Dedifferentiated amniotic fluid mesenchymal stem cell (primary cell): ENCODE measurements around the gene TATDN2.

Source experiments
- DNase-seq: peaks from one replicate; pipeline ENCODE4 v3.0.0-alpha.2; 2016; ENCODE audit errors: extremely low spot score

Gene TATDN2, protein sequence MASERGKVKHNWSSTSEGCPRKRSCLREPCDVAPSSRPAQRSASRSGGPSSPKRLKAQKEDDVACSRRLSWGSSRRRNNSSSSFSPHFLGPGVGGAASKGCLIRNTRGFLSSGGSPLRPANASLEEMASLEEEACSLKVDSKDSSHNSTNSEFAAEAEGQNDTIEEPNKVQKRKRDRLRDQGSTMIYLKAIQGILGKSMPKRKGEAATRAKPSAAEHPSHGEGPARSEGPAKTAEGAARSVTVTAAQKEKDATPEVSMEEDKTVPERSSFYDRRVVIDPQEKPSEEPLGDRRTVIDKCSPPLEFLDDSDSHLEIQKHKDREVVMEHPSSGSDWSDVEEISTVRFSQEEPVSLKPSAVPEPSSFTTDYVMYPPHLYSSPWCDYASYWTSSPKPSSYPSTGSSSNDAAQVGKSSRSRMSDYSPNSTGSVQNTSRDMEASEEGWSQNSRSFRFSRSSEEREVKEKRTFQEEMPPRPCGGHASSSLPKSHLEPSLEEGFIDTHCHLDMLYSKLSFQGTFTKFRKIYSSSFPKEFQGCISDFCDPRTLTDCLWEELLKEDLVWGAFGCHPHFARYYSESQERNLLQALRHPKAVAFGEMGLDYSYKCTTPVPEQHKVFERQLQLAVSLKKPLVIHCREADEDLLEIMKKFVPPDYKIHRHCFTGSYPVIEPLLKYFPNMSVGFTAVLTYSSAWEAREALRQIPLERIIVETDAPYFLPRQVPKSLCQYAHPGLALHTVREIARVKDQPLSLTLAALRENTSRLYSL

GRCh38 chr3:10248184-10248983, at the start of gene TATDN2:
Gene TATDN2, plus strand, starts transcription at chr3:10248459. Its CDS starts 742 bp downstream, at chr3:10249201.
- peak; percentile 95 for DNase-seq

DNA sequence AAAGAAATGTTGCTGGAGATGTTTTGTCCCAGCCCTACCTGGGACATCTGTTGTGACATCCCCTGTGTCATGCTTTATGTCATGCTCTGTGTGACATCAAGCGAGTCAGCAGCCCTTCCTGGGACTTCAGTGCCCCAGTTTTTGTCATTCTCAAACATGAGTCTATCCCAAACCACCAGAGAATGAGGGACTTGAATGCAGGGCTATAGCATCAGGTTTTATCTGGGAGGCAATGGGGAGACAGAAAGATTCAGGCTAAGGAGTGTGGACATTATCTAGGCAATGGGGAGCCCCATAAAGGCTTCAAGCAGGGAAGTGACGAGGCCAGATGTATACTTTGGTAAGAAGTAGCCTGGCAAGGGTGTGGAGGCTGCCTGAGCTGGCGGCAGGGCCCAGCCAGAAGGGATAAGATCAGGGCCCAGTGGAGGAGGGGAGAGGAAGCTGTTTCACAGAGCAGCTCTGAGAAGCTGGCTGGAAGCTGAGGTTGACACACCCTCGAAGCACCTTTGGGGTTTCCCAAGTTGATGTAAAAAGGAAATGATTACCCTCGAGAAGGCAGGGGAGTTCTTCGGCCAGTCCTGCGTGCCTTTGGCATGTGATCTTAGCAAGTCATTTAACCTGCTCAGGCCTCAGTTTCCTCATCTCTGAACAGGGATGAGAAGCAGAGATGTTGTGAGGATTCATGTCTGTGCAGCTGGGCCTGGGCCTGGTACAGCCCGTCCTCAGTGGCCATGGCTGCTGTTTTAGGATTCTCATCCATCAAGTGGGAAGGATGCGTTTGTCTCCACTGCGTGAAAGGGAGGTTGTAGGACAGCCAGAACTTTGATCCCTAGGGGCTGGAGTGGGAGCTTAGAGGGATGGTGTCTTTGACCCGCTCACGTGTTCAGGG, 49.3 kb upstream of the TATDN2 start:
- DNase-seq: no peak

DNA sequence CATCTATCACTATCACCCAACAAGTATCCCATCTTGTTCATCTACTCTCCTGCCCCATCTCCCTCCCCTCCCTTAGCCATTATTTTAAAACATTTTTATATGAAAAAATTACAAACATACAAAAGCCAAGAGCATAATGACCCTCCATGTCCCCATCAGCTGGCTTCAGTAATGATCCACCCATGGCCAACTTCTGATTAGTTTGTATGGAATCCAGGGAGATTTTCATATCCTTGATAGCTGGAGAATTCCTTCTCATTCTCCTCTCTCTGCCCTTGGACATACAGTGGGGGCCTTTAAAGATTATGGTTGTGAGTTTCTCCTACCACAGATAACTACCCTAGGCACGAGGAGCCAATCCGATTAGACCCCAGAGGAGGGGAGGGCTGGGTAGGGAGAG, 43.3 kb upstream of the TATDN2 start:
- DNase-seq: no peak

DNA sequence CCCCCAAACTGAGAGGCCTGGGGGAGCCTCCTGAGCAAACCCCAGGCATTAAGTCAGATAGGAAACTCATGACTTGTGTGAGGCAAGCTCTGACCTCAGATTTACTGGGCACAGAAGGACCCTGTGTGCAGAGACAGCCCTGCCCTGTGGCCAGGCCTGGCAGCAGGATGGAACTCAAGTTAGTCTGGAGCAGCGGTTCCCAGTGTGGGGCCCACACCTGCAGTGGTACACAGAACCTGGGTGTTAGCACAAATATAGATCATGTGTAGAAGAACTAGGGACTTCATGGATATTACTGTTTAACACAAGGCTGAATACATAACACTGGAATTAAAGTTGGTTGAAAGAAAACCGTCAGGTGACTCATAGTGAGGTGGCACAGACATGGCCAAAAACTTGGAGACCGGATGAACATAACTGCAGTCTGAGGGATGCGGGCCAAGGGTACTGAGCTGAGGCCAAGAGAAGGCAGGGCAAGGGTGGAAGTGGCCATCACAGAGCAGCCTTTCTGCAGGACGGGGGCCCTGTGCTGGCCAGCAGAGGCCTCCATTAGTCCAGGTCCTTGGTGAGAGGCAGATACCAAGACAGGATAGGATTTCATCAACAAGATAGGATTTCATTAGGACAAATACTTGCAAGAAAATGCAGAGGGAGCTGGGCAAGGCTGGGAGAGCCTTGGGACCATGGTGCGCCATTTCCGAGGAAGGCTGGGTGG, 42.7 kb upstream of the TATDN2 start:
- peak; percentile 64 for DNase-seq

- peak; percentile 14 for DNase-seq
These were observed 42.1 kb upstream of the TATDN2 start for GRCh38 chr3:10206166-10206511.

GRCh38 chr3:10213156-10213792, 35.0 kb upstream of the TATDN2 start:
- DNase-seq: no peak

DNA sequence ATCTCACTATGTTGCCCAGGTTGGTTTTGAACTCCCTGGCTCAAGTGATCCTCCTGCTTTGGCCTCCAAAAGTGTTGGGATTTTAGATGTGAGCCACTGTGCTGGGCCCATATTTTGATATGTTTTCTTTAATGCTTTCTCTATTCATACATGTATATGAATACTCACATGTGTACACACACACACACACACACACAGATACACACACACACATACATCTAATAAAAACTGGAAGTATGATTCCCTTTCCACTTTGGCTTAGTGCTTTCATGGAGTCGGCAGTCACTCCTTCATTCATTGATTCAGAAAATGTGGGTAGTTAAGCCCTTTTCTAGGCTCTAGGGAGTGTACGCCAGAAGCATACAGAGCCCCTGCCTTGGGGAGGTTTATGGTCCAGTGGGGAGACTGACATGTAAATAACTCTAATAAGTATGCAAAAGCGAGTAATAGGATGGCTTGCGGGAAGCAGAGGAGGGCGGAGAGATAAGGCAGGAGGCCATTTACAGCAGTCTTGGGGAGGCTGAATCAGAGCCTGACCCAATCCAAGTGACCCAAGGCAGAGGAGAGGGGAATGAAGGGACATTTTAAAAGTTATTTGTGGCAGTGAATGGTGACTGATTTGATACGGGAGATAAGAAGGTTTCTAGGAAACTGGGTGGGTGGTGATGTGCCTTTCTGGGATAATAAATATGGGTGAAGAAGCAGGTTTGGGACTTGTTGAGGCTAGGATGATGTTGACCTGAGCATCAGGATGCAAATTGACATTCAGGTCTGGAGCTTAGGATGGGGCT, 32.5 kb upstream of the TATDN2 start:
- DNase-seq: no peak

DNA sequence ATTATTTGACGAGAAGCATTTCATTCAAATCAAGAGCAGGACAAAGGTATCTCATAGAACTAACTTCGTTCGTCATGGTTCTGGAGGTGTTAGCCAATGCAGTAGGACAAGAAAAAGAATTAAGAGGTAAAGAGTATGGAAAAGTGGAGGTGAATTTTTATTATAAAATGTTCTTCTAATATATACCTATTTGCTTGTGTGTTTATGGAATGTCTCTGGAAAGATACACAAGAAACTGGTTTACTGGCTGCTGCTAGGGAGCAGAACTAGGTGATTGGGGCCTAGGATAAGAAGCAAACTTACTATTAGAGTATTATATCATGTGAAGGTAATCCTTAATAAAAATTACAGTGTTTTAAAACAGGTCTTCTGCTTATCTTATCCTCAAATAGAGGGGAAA, 30.9 kb upstream of the TATDN2 start:
- no peak for DNase-seq

GRCh38 chr3:10219737-10220136, 28.5 kb upstream of the TATDN2 start:
- no peak for DNase-seq

GRCh38 chr3:10223676-10224639, 24.3 kb upstream of the TATDN2 start:
- DNase-seq: no peak

DNA sequence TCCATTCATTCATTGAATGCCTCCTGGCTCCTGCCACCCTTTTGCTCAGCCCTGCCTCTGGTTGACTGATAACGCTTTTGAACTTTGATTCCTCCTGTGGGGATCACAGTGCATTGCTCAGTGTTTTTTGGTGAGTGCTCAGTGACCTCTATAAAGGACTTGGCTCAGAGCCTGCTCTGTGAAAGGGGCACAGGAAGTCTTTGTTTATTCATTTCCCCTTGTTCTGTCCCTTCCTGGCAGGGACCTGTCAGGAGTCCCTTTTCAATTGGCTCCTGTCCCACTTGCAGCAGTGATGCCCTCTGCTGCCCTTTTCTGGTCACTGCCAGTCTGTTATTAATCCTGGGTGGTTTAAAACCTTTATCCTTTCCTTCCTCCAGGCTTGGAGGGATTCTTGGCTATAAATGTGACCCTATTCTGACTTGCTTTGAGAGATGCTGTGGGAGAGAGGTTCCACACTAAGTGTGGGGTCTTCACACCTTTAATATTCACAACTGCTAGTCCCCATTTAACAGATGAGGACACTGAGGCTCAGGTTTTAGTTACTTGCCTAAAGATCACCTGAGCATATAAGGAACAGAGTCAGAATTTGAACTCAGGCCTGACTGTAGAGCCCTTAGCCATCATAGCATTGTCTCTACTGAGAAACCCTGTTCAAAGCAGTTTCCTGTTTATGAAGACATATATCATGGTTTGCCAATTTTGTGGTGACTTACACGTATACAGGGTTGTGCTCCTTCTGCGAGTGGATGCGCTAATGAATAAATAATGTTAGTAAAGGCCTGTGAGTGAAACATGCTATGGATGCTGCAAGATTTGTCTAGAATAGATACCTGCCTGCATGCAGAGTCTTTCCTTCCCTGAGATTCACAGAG, 23.2 kb upstream of the TATDN2 start:
- peak; percentile 65 for DNase-seq

- DNase-seq: no peak
These were observed 22.0 kb upstream of the TATDN2 start for GRCh38 chr3:10226293-10226692.

DNA sequence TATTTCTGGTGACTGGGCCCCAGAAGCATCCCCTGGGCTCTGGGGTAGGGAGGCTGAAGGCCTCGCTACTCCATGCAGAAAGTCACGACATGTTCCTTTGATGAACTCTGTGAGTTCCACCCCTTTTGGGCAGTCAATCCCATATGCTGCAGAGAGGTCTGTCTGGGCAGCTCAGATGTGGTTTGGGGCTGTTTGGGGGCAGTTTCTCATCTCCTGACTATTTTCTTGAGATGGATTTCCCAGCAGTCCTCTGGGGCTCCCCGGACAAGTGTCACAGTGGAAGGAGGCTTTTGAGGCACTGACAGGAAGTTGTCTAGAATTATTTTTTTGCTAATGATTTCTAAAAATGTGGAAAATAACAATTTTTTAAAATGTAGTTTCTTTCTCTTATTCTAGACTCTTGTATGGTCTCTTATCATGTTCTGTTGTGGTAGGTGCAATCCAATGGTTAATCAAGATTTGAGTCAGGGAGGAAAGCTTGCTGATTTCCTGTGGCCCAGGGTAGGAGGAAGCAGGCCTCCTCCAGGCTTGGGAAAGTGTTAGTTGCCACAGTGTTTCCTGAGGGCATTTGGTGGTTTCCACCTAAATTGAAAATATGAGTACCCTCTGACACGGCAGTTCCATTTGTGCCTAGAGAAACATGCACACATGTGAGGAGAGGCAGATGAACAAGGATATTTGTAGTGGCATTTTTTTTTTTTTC, 19.9 kb upstream of the TATDN2 start:
- no peak for DNase-seq

GRCh38 chr3:10229576-10229975, 18.7 kb upstream of the TATDN2 start:
- DNase-seq: no peak

DNA sequence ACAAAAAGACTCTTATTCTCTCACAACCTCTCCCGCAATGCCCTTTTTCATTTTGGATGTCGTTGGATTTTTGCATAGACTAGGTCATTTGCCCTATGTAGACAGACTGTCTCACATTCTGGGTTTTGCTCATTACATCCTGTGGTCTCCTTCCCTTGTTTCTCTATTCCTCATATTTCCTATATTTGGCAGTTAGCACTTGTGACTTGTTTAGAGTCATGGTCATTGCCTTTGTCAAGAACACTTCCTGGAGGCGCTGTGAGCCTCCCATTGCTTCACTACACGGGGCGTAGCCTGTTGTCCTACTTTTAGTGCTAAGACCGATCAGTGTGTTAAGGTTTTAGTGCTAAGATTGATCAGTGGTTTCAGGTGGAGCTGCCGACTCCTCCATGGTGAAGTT, 16.1 kb upstream of the TATDN2 start:
- no peak for DNase-seq

DNA sequence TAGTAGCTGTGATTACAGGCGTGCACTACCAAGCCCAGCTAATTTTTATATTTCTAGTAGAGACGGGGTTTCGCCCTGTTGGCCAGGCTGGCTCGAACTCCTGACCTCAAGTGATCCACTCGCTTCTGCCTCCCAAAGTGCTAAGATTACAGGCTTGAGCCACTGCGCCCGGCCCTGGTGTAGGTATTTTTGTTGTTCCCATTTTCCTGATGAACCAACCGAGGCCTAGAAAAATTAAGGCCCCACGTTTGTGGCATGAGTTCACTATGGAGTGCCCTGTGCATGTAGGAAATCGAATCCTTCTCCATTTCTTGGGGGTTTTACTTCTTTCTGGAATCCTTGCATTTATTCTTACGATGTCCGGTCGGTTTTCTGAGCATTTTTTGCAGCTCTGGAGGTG, 14.3 kb upstream of the TATDN2 start:
- no peak for DNase-seq
